Keratinocyte (primary cell): Measurements from ENCODE around the gene UQCC2. TPM values are rescaled to one million over a fixed set of nuclear protein-coding genes. Genes with fewer than 3 reads are reported as not detected.
A peak's percentile ranks its signal among the peaks of the same experiment; 100 is the strongest.

Experiments
- DNase-seq: peaks from one replicate; pipeline ENCODE4 v3.0.0-alpha.2; 2011; ENCODE audit warnings: low read depth, missing footprints, low spot score
- FAIRE-seq: peaks from 2 replicates; lab custom pipeline; 2011; peaks lifted over from hg19 to GRCh38; lab: Jason Lieb, UNC
- H2AFZ ChIP-seq: 2 replicates; pipeline ENCODE4 v1.6.0; 2012; ENCODE audit warnings: low read length, control low read depth, inconsistent platforms; ENCODE audit not compliant: control insufficient read depth
- H3K27ac ChIP-seq: 2 replicates; pipeline ENCODE4 v1.5.1; 2011; ENCODE audit warnings: low read length; ENCODE audit not compliant: control insufficient read depth, insufficient read depth
- H3K27me3 ChIP-seq: 3 replicates; pipeline ENCODE4 v1.6.0; 2011; ENCODE audit warnings: low read length; ENCODE audit not compliant: control insufficient read depth, insufficient read depth; ENCODE audit errors: extremely low read depth
- H3K36me3 ChIP-seq, 2 experiments: 2 replicates in 1 of 2; 3 replicates in 1 of 2; pipeline ENCODE4 v1.5.1; 2011; ENCODE audit warnings: low read length in 2 of 2, mild to moderate bottlenecking in 1 of 2; ENCODE audit not compliant: control insufficient read depth in 2 of 2, insufficient read depth in 2 of 2; ENCODE audit errors: extremely low read depth in 1 of 2
- H3K4me1 ChIP-seq: 3 replicates; pipeline ENCODE4 v1.5.1; 2011; ENCODE audit warnings: low read length; ENCODE audit not compliant: control insufficient read depth, insufficient read depth; ENCODE audit errors: extremely low read depth
- H3K4me2 ChIP-seq: 3 replicates; pipeline ENCODE4 v1.6.0; 2011; ENCODE audit warnings: low read depth, low read length; ENCODE audit not compliant: control insufficient read depth, insufficient read depth; ENCODE audit errors: extremely low read depth
- H3K4me3 ChIP-seq, 3 experiments: fragments of 200-600 bp in 1 of 3; sonication (generic) in 1 of 3; 2 replicates in 2 of 3; 3 replicates in 1 of 3; pipeline ENCODE4 v1.5.1; 2011 to 2016; ENCODE audit warnings: low read length in 3 of 3, mild to moderate bottlenecking in 3 of 3, control low read depth in 2 of 3, inconsistent platforms in 1 of 3, low read depth in 1 of 3, mixed read lengths in 1 of 3, mixed run types in 1 of 3, moderate library complexity in 1 of 3; ENCODE audit not compliant: control insufficient read depth in 2 of 3, insufficient read depth in 2 of 3; ENCODE audit errors: extremely low read depth in 1 of 3
- H3K79me2 ChIP-seq: 2 replicates; pipeline ENCODE4 v1.6.0; 2012; ENCODE audit warnings: low read length; ENCODE audit not compliant: control insufficient read depth, insufficient read depth
- H3K9ac ChIP-seq: 3 replicates; pipeline ENCODE4 v1.6.0; 2011; ENCODE audit warnings: low read length; ENCODE audit not compliant: control insufficient read depth, insufficient read depth; ENCODE audit errors: extremely low read depth
- H3K9me1 ChIP-seq: 3 replicates; pipeline ENCODE4 v1.6.0; 2011; ENCODE audit warnings: low read length; ENCODE audit not compliant: control insufficient read depth, insufficient read depth; ENCODE audit errors: extremely low read depth
- H3K9me3 ChIP-seq: 2 replicates; pipeline ENCODE4 v1.5.1; 2012; ENCODE audit warnings: low read depth, low read length; ENCODE audit not compliant: control insufficient read depth
- H4K20me1 ChIP-seq: 3 replicates; pipeline ENCODE4 v1.6.0; 2011; ENCODE audit warnings: low read length; ENCODE audit not compliant: control insufficient read depth, insufficient read depth; ENCODE audit errors: extremely low read depth
- EZH2 ChIP-seq: IDR thresholded peaks from one replicate; pipeline ENCODE4 v1.6.1; 2012; ENCODE audit warnings: inconsistent platforms, mild to moderate bottlenecking, low read length, moderate library complexity
- dilution Hi-C: fragments of 300-500 bp; cut with MboI; formaldehyde crosslinking; loops from one replicate; pipeline ENCODE4 v1.7.0; 2020; ENCODE audit warnings: low sequenced_read_pairs; ENCODE audit not compliant: extremely low pct_ligation_motif_present
- polyA minus RNA-seq, 3 experiments: library from RNA; depleted of rRNA, polyadenylated mRNA; stranded (reverse); fragments of >200 nt; gene quantifications; 1 replicate in 1 of 3; 2 replicates in 1 of 3; 3 replicates in 1 of 3; pipeline ENCODE4 v1.2.3, GENCODE V29; 2011
- polyA plus RNA-seq, 5 experiments: library from polyadenylated mRNA; depleted of rRNA in 3 of 5; stranded (reverse) in 3 of 5; stranded (forward) in 1 of 5; unstranded in 1 of 5; fragments of >200 nt; gene quantifications; 1 replicate in 1 of 5; 2 replicates in 3 of 5; 3 replicates in 1 of 5; pipeline versions ENCODE4 v1.2.1 to v1.2.3, GENCODE V29; 2011 to 2012; ENCODE audit warnings: missing spikeins in 2 of 5, low read depth in 1 of 5, low replicate concordance in 1 of 5
- TF ChIP-seq, protein P1 (sequence below), 3 experiments: IDR thresholded peaks in 1 of 3; conservative IDR thresholded peaks in 1 of 3; optimal IDR thresholded peaks in 1 of 3; 2 replicates in 2 of 3; 3 replicates in 1 of 3; pipeline versions ENCODE3 to v1.5.1; 2011; ENCODE audit warnings: low read length in 3 of 3, mild to moderate bottlenecking in 3 of 3, moderate library complexity in 2 of 3, control low read depth in 1 of 3, inconsistent platforms in 1 of 3; ENCODE audit not compliant: insufficient read depth in 2 of 3; ENCODE audit errors: extremely low read depth in 1 of 3

UQCC2 gene
- polyA plus RNA-seq (43.8 to 76.7 TPM (median 71.4 TPM) in 3 replicates), polyA minus RNA-seq (9.6 to 14.3 TPM (median 12.0 TPM) in 3 replicates)
- polyA plus RNA-seq (2011; ENCODE audit: low read depth): 26.5 TPM
- polyA plus RNA-seq (2011; cell fraction: cytosol; rRNA removed): 22.3 and 22.6 TPM in 2 replicates
- 11.0 and 12.1 TPM in 2 replicates for polyA plus RNA-seq (2011; cell fraction: nucleus; rRNA removed)
- polyA plus RNA-seq (2012; ENCODE audit: low replicate concordance): 140 and 159 TPM in 2 replicates
- polyA minus RNA-seq (2011; cell fraction: cytosol; rRNA and poly(A)+ RNA removed): 14.4 TPM
- polyA minus RNA-seq (2011; cell fraction: nucleus; rRNA and poly(A)+ RNA removed): 3.6 and 5.1 TPM in 2 replicates

DNA sequence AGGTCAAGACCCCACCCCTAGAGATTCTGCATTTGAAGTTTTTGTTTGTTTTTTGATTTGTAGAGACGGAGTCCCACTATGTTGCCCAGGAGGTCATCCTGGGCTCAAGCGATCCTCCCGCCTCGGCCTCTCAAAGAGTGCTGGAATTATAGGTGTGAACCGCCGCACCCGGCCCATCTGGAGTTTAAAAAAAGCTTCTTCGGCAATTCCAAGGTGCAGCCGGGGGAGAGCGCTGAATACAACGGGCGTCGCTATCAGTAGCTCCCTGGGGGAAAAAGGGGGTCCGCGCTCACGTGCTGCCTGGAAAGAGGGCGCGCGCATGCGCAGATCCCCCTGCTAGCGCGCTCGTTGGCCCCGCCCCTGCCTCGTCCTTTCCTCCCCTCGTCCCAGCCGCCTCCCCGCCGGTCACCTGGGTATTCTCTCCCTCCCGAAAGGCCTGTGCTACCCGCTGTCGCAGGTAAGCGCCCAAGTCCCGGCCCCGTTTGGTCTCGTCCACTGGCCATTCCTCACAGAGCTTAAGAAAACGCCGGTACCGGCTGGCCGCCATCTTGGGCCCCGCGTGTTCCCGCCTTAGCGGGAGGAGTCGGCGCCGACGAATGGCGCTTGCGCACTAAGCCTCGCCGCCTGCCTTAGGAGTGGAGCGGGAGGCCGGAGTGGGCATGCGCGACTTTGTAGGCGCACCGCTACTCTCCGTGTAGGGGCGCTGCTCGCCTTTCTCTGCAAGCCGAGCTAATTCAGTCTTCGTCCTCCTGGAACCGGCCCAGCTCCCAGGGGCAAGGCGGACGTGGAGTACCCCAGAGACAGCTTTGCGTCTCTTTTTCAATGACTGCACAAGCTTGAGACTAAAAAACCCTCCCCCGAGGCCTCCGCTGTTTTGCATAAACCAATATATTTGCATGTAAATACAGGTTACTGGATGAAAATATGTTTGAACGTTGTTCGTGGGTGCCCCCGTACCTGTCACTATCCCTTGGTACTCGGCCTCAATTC is at the start of gene UQCC2:
UQCC2 (minus strand) TSS at position 561 of the 990 bp plus-strand sequence; CDS start at position 547, 14 bp downstream.
- peaks cover 2% of the 10 kb centered on the region for H3K9me1 ChIP-seq
- TF ChIP-seq, protein P1, sequence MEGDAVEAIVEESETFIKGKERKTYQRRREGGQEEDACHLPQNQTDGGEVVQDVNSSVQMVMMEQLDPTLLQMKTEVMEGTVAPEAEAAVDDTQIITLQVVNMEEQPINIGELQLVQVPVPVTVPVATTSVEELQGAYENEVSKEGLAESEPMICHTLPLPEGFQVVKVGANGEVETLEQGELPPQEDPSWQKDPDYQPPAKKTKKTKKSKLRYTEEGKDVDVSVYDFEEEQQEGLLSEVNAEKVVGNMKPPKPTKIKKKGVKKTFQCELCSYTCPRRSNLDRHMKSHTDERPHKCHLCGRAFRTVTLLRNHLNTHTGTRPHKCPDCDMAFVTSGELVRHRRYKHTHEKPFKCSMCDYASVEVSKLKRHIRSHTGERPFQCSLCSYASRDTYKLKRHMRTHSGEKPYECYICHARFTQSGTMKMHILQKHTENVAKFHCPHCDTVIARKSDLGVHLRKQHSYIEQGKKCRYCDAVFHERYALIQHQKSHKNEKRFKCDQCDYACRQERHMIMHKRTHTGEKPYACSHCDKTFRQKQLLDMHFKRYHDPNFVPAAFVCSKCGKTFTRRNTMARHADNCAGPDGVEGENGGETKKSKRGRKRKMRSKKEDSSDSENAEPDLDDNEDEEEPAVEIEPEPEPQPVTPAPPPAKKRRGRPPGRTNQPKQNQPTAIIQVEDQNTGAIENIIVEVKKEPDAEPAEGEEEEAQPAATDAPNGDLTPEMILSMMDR (optimal IDR thresholded peaks at IDR 0.05 in 1 of 3, IDR thresholded peaks at IDR 0.05 in 1 of 3, conservative IDR thresholded peaks at IDR 0.05 in 1 of 3; ENCODE audit: extremely low read depth in 1 of 3, insufficient read depth in 2 of 3, low read length in 3 of 3): peak; percentile 75 to 97 (median 83)
- TF ChIP-seq EZH2: no peak
- peaks cover 16% of the 10 kb centered on the region for H3K79me2 ChIP-seq
- peaks cover 32% of the 10 kb centered on the region for H3K4me1 ChIP-seq
- peaks cover 11 to 34% of the 10 kb centered on the region in 2 experiments for H3K36me3 ChIP-seq
- dilution Hi-C loops: no loop called here
- H3K27ac ChIP-seq: peak within 1 kb of the TSS; percentile 95
- FAIRE-seq: peak; percentile 9
- peak; percentile 79 for DNase-seq
- H3K9me3 ChIP-seq: no peaks in the 10 kb centered on the region
- H4K20me1 ChIP-seq: no peaks in the 10 kb centered on the region
- H3K27me3 ChIP-seq: no peaks in the 10 kb centered on the region
- peak within 1 kb of the TSS; percentile 78 to 93 (median 87) for H3K4me3 ChIP-seq
- peak within 1 kb of the TSS; percentile 98 for H3K9ac ChIP-seq
- H2AFZ ChIP-seq: peak within 1 kb of the TSS; percentile 97
- H3K4me2 ChIP-seq: peak within 1 kb of the TSS; percentile 100

- DNase-seq: no peak
- FAIRE-seq: no peak
- dilution Hi-C loops: no loop called here
- Histone ChIP-seq H3K27ac (no peak overlapping the region), H3K36me3 (no peaks in the 10 kb centered on the region), H4K20me1 (no peaks in the 10 kb centered on the region), H3K9me3 (no peaks in the 10 kb centered on the region), H3K4me2 (no peak overlapping the region), H3K9me1 (no peaks in the 10 kb centered on the region), H3K79me2 (no peaks in the 10 kb centered on the region), H3K4me3 (no peak overlapping the region), H2AFZ (no peak overlapping the region), H3K9ac (no peak overlapping the region), H3K4me1 (no peaks in the 10 kb centered on the region), H3K27me3 (no peaks in the 10 kb centered on the region)
- TF ChIP-seq, protein P1 (optimal IDR thresholded peaks at IDR 0.05 in 1 of 3, IDR thresholded peaks at IDR 0.05 in 1 of 3, conservative IDR thresholded peaks at IDR 0.05 in 1 of 3; ENCODE audit: extremely low read depth in 1 of 3, insufficient read depth in 2 of 3, low read length in 3 of 3): no peak
- no peak for TF ChIP-seq EZH2
These were observed 48.6 kb upstream of the UQCC2 start for GRCh38 chr6:33759887-33760629.
